Measurements from ENCODE around the gene CENPL.
"Not testable (repeated sequence)": the region's sequence is repeated elsewhere in the genome, so short reads cannot be mapped to it uniquely, and the experiment has no call there.

The CENPL gene

GRCh38 chr1:173802961-173803360 lies 21.7 kb downstream of the CENPL start:
- Histone ChIP-seq H3K9me3 (ENCODE audit: insufficient read depth, low read length, severe bottlenecking) (no peaks in the 10 kb centered on the region), H3K27me3 (ENCODE audit: insufficient read depth, low read length, poor library complexity) (no peaks in the 10 kb centered on the region), H4K20me1 (ENCODE audit: insufficient read depth, low read length) (no peaks in the 10 kb centered on the region), H3K4me1 (ENCODE audit: insufficient read depth, low read length) (no peaks in the 10 kb centered on the region), H3K9ac (ENCODE audit: low read depth, low read length) (no peak overlapping the region), H3K4me3 (ENCODE audit: low read depth in 1 of 2, low read length in 2 of 2) (no peak overlapping the region), H3K27ac (ENCODE audit: low read length) (no peak overlapping the region), H3K79me2 (ENCODE audit: insufficient read depth, low read length) (no peaks in the 10 kb centered on the region), H3K36me3 (ENCODE audit: insufficient read depth, low read length) (peaks cover 86% of the 10 kb centered on the region), H3K4me2 (ENCODE audit: insufficient read depth, low read length) (no peak overlapping the region), H2AFZ (ENCODE audit: low read depth, low read length) (no peak overlapping the region)
- no peak for ATAC-seq (ENCODE audit: insufficient read depth, low read depth)
- TF ChIP-seq EZH2 (IDR thresholded peaks at IDR 0.05; ENCODE audit: borderline replicate concordance, low read depth, low read length, severe bottlenecking), result no peak
- TF ChIP-seq, protein P1, sequence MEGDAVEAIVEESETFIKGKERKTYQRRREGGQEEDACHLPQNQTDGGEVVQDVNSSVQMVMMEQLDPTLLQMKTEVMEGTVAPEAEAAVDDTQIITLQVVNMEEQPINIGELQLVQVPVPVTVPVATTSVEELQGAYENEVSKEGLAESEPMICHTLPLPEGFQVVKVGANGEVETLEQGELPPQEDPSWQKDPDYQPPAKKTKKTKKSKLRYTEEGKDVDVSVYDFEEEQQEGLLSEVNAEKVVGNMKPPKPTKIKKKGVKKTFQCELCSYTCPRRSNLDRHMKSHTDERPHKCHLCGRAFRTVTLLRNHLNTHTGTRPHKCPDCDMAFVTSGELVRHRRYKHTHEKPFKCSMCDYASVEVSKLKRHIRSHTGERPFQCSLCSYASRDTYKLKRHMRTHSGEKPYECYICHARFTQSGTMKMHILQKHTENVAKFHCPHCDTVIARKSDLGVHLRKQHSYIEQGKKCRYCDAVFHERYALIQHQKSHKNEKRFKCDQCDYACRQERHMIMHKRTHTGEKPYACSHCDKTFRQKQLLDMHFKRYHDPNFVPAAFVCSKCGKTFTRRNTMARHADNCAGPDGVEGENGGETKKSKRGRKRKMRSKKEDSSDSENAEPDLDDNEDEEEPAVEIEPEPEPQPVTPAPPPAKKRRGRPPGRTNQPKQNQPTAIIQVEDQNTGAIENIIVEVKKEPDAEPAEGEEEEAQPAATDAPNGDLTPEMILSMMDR (IDR thresholded peaks at IDR 0.05; ENCODE audit: borderline replicate concordance, extremely low read depth, low read length, poor library complexity, severe bottlenecking), result no peak
- no peak for DNase-seq

GRCh38 chr1:173799995-173800394 lies 24.7 kb downstream of the CENPL start:
- not testable (repeated sequence) for H3K9ac ChIP-seq (ENCODE audit: low read depth, low read length); H3K79me2 ChIP-seq (ENCODE audit: insufficient read depth, low read length); DNase-seq; H3K27me3 ChIP-seq (ENCODE audit: insufficient read depth, low read length, poor library complexity); ATAC-seq (ENCODE audit: insufficient read depth, low read depth); H4K20me1 ChIP-seq (ENCODE audit: insufficient read depth, low read length); H2AFZ ChIP-seq (ENCODE audit: low read depth, low read length); H3K4me3 ChIP-seq (ENCODE audit: low read depth in 1 of 2, low read length in 2 of 2); H3K4me2 ChIP-seq (ENCODE audit: insufficient read depth, low read length); H3K9me3 ChIP-seq (ENCODE audit: insufficient read depth, low read length, severe bottlenecking); H3K4me1 ChIP-seq (ENCODE audit: insufficient read depth, low read length); H3K27ac ChIP-seq (ENCODE audit: low read length)
- H3K36me3 ChIP-seq (ENCODE audit: insufficient read depth, low read length), result peaks cover 82% of the 10 kb centered on the region

DNA sequence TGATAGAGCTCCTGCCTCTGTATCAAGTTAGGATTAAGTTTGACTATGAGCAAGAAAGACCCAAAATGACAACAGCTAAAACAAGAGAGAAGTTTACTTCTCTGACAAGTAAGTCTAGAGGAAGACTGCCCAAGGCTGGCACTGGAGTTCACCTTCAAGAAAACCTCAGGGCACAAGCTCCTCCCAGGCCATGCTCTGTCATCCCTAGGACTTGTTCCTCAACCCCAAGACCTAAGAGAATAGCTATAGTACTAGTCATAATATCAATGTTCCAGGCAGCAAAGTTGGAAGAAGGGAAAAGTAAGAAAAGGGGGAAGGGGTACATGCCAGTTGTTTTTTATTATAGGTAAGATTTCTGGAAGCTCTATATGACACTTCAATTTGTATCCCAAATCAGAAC lies 26.6 kb downstream of the CENPL start:
- no peak overlapping the region for H3K27ac ChIP-seq (ENCODE audit: low read length)
- DNase-seq (no peak), ATAC-seq (ENCODE audit: insufficient read depth, low read depth) (no peak)
- H4K20me1 ChIP-seq (ENCODE audit: insufficient read depth, low read length), result no peaks in the 10 kb centered on the region
- H3K79me2 ChIP-seq (ENCODE audit: insufficient read depth, low read length), result no peaks in the 10 kb centered on the region
- H3K4me2 ChIP-seq (ENCODE audit: insufficient read depth, low read length), result no peak overlapping the region
- no peaks in the 10 kb centered on the region for H3K9me3 ChIP-seq (ENCODE audit: insufficient read depth, low read length, severe bottlenecking)
- TF ChIP-seq, protein P1 (IDR thresholded peaks at IDR 0.05; ENCODE audit: borderline replicate concordance, extremely low read depth, low read length, poor library complexity, severe bottlenecking), result no peak
- TF ChIP-seq EZH2 (IDR thresholded peaks at IDR 0.05; ENCODE audit: borderline replicate concordance, low read depth, low read length, severe bottlenecking), result no peak
- H3K4me1 ChIP-seq (ENCODE audit: insufficient read depth, low read length), result no peaks in the 10 kb centered on the region
- H3K4me3 ChIP-seq (ENCODE audit: low read depth in 1 of 2, low read length in 2 of 2), result no peak overlapping the region
- H3K36me3 ChIP-seq (ENCODE audit: insufficient read depth, low read length), result peaks cover 69% of the 10 kb centered on the region
- H3K27me3 ChIP-seq (ENCODE audit: insufficient read depth, low read length, poor library complexity), result no peaks in the 10 kb centered on the region
- no peak overlapping the region for H3K9ac ChIP-seq (ENCODE audit: low read depth, low read length)
- no peak overlapping the region for H2AFZ ChIP-seq (ENCODE audit: low read depth, low read length)

- no peaks in the 10 kb centered on the region for H3K9me3 ChIP-seq (ENCODE audit: insufficient read depth, low read length, severe bottlenecking)
- H3K27ac ChIP-seq (ENCODE audit: low read length), result no peak overlapping the region
- no peaks in the 10 kb centered on the region for H3K27me3 ChIP-seq (ENCODE audit: insufficient read depth, low read length, poor library complexity)
- DNase-seq (no peak), ATAC-seq (ENCODE audit: insufficient read depth, low read depth) (no peak)
- H3K9ac ChIP-seq (ENCODE audit: low read depth, low read length), result no peak overlapping the region
- H3K4me1 ChIP-seq (ENCODE audit: insufficient read depth, low read length), result no peaks in the 10 kb centered on the region
- no peak overlapping the region for H2AFZ ChIP-seq (ENCODE audit: low read depth, low read length)
- no peaks in the 10 kb centered on the region for H4K20me1 ChIP-seq (ENCODE audit: insufficient read depth, low read length)
- no peak overlapping the region for H3K4me2 ChIP-seq (ENCODE audit: insufficient read depth, low read length)
- TF ChIP-seq, protein P1 (IDR thresholded peaks at IDR 0.05; ENCODE audit: borderline replicate concordance, extremely low read depth, low read length, poor library complexity, severe bottlenecking), result no peak
- TF ChIP-seq EZH2 (IDR thresholded peaks at IDR 0.05; ENCODE audit: borderline replicate concordance, low read depth, low read length, severe bottlenecking), result no peak
- no peak overlapping the region for H3K4me3 ChIP-seq (ENCODE audit: low read depth in 1 of 2, low read length in 2 of 2)
- H3K79me2 ChIP-seq (ENCODE audit: insufficient read depth, low read length), result no peaks in the 10 kb centered on the region
- H3K36me3 ChIP-seq (ENCODE audit: insufficient read depth, low read length), result peaks cover 37% of the 10 kb centered on the region
These were observed 34.8 kb downstream of the CENPL start for GRCh38 chr1:173789841-173790240.

Data from DND-41 (cell line).